ENCODE measurements around the gene PHLDA3. TPM values are rescaled to one million over a fixed set of nuclear protein-coding genes. Genes with fewer than 3 reads are reported as not detected.

The PHLDA3 gene
- total RNA-seq, 1 experiment from 2014 or later: 22.1 TPM

DNA sequence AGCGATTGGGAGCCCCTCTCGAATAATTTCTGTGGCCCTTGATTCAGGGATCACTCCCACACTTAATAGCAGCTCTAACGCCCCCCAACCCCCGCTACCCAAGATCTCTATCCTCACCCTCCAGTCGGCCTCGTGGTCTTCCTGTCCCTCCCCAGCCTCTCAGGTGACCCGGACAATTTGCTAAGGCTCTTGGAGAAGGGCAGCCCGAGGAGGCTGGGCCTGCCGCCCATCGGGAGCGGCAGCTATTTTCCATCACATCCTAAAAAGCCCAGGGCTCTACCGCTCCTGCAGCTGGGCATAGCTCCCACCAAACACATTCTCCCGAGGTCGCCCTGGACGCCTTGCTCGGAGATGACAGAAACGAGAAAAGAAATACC, 12.0 kb upstream of the PHLDA3 start:
- peak overlapping the region; percentile 23 to 50 for H3K4me3 ChIP-seq (replicated peaks in 1 of 2; ENCODE audit: low read depth in 1 of 2, low read length in 2 of 2)
- H3K79me2 ChIP-seq (ENCODE audit: insufficient read depth, low read length): no peaks in the 10 kb centered on the region
- H3K27ac ChIP-seq (ENCODE audit: low read depth, low read length): peak overlapping the region; percentile 49
- RAD21 ChIA-PET (ENCODE audit: low non-redundant PET in 1 of 2, low total read pairs in 2 of 2, uncharacterized antibody in 2 of 2, unreplicated experiment in 2 of 2): interaction anchor here (0.9 to 2.9 kb wide), 8 partner anchors 12 to 79 kb away, joined by 3 to 23 read pairs (median 8); partner anchors contain the start of gene PHLDA3 (in 1 of the 2)
- peak overlapping the region; percentile 46 for H2AFZ ChIP-seq (ENCODE audit: low read depth, low read length, poor library complexity, severe bottlenecking)
- peaks cover 23 to 36% of the 10 kb centered on the region in 2 experiments for H3K4me1 ChIP-seq (ENCODE audit: control insufficient read depth in 1 of 2, insufficient read depth in 2 of 2, low read length in 2 of 2)
- POLR2A ChIA-PET: interaction anchor here (0.7 to 2.0 kb wide), 6 partner anchors 12 to 45 kb away, joined by 3 to 10 read pairs (median 8); partner anchors contain the start of genes CSRP1 and PHLDA3
- intact Hi-C loops (cut with micrococcal nuclease): no loop called here
- H3K9me2 ChIP-seq (ENCODE audit: insufficient read depth): no peaks in the 10 kb centered on the region
- no peaks in the 10 kb centered on the region; a peak in 1 of 4 replicates for H3K36me3 ChIP-seq (ENCODE audit: control insufficient read depth in 1 of 2, insufficient read depth in 2 of 2, low read length in 2 of 2)
- CTCF ChIA-PET: interaction anchor here (1.0 to 4.8 kb wide), 18 partner anchors 10 to 314 kb away, joined by 3 to 194 read pairs (median 6); partner anchors contain the start of genes CSRP1 and PHLDA3
- no peaks in the 10 kb centered on the region for H3K27me3 ChIP-seq (ENCODE audit: insufficient read depth, low read length)
- no peaks in the 10 kb centered on the region for H3K9me3 ChIP-seq (ENCODE audit: control insufficient read depth in 1 of 2, insufficient read depth in 1 of 2, low read depth in 1 of 2, low read length in 2 of 2)
- H3K4me2 ChIP-seq (ENCODE audit: low read length): peak overlapping the region; percentile 79
- H4K20me1 ChIP-seq (ENCODE audit: insufficient read depth): no peaks in the 10 kb centered on the region
- DNase-seq (ENCODE audit: low read depth, low spot score): no peak
- TF ChIP-seq SIN3A (IDR thresholded peaks at IDR 0.05; ENCODE audit: low read depth): no peak
- TF ChIP-seq TCF7L2 (IDR thresholded peaks at IDR 0.05; ENCODE audit: borderline replicate concordance, extremely low read depth, insufficient read depth, insufficient read length): no peak
- no peak for TF ChIP-seq ELF1 (IDR thresholded peaks at IDR 0.05; ENCODE audit: borderline replicate concordance, low read depth)
- no peak for TF ChIP-seq RAD21 (IDR thresholded peaks at IDR 0.05; ENCODE audit: low read depth)
- TF ChIP-seq CTCF (IDR thresholded peaks at IDR 0.05 in 2 of 3, conservative IDR thresholded peaks at IDR 0.05 in 1 of 3; ENCODE audit: borderline replicate concordance in 1 of 3, insufficient read depth in 1 of 3, low read depth in 2 of 3, low read length in 2 of 3): no peak
- TF ChIP-seq REST (IDR thresholded peaks at IDR 0.05; ENCODE audit: low read depth): no peak
- TF ChIP-seq ATF3 (IDR thresholded peaks at IDR 0.05): no peak
- TF ChIP-seq YY1 (IDR thresholded peaks at IDR 0.05; ENCODE audit: extremely low read depth, insufficient replicate concordance, low read depth, low read length): no peak
- TF ChIP-seq EZH2 (IDR thresholded peaks at IDR 0.05): no peak
- TF ChIP-seq EZH2phosphoT487 (IDR thresholded peaks at IDR 0.05; ENCODE audit: borderline replicate concordance): no peak
- no peak for TF ChIP-seq CEBPB (IDR thresholded peaks at IDR 0.05; ENCODE audit: low read depth)
- TF ChIP-seq POLR2AphosphoS5 (IDR thresholded peaks at IDR 0.05; ENCODE audit: low read depth, low read length): no peak
- no peak for TF ChIP-seq POLR2A (IDR thresholded peaks at IDR 0.05; ENCODE audit: borderline replicate concordance, extremely low read depth, insufficient read depth, insufficient read length)
- no peak for TF ChIP-seq EGR1 (IDR thresholded peaks at IDR 0.05; ENCODE audit: low read depth)
- TF ChIP-seq SRF (IDR thresholded peaks at IDR 0.05; ENCODE audit: low read depth): no peak
- BruUV-seq (replicated peaks): TSS peak; percentile 84
- H3K9ac ChIP-seq (ENCODE audit: low read length): peak overlapping the region; percentile 51; the same call in 1 of the 2 replicates
- 0 out of 2 replicates have a peak, but pooled peaks have one; percentile 0 for ATAC-seq
